Bronchial epithelial cell (primary cell): Measurements from ENCODE around the gene PSMD1. TPM values are rescaled to one million over a fixed set of nuclear protein-coding genes. Genes with fewer than 3 reads are reported as not detected.

Experiments used
- DNase-seq: peaks from one replicate; pipeline ENCODE4 v3.0.0-alpha.2; 2010; ENCODE audit warnings: low read depth
- FAIRE-seq: peaks from 2 replicates; lab custom pipeline; 2011; peaks lifted over from hg19 to GRCh38; lab: Jason Lieb, UNC
- H3K27me3 ChIP-seq: 2 replicates; pipeline ENCODE4 v1.5.1; 2011; ENCODE audit warnings: low read length; ENCODE audit not compliant: control insufficient read depth, insufficient read depth
- H3K36me3 ChIP-seq: 2 replicates; pipeline ENCODE4 v1.5.1; 2011; ENCODE audit warnings: low read length; ENCODE audit not compliant: control insufficient read depth, insufficient read depth
- H3K4me3 ChIP-seq: 2 replicates; pipeline ENCODE4 v1.5.1; 2011; ENCODE audit warnings: mild to moderate bottlenecking, low read depth, low read length, control low read depth
- CTCF ChIP-seq: IDR thresholded peaks from 2 replicates; pipeline ENCODE4 v1.5.1; 2011; ENCODE audit warnings: mild to moderate bottlenecking, moderate library complexity, low read length, control low read depth, inconsistent platforms; ENCODE audit not compliant: insufficient read depth, severe bottlenecking
- total RNA-seq: library from RNA; depleted of rRNA; stranded (reverse); fragments of >200 nt; gene quantifications from 2 replicates; pipeline ENCODE4 v1.2.1, GENCODE V29; 2014

PSMD1 gene
- total RNA-seq, 1 donor from 2014 or later, result 69.5 TPM

GRCh38 chr2:231185050-231185725, 128.5 kb downstream of the PSMD1 start:
- FAIRE-seq (no peak), DNase-seq (no peak)
- H3K27me3 ChIP-seq, result no peaks in the 10 kb centered on the region
- H3K36me3 ChIP-seq, result no peaks in the 10 kb centered on the region
- TF ChIP-seq CTCF, result no peak
- H3K4me3 ChIP-seq, result no peak overlapping the region

GRCh38 chr2:231185886-231186285, 129.2 kb downstream of the PSMD1 start:
- FAIRE-seq, result no peak
- no peak for TF ChIP-seq CTCF
- H3K4me3 ChIP-seq, result no peak overlapping the region
- no peaks in the 10 kb centered on the region for H3K36me3 ChIP-seq
- no peaks in the 10 kb centered on the region for H3K27me3 ChIP-seq
- DNase-seq, result no peak

DNA sequence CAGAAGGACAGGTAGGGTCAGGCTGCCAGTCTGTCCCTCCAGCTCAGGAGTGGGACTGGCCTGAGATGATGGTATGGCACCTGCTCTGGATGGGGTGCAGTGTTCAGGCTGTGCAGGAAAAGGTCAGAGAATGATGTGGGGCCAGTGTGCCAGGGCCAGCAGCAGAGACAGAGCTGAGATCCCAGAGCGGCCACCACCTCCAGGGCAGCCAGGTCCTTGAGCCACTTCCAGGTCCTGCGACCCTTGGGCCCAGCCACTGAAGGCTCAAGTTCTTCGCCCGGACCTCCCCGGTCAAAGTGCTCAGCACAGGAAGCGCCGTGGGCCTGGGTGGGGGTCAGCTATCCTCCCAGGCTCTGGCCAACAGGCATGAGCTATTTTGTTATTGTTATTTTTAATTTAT, 129.7 kb downstream of the PSMD1 start:
- no peak for TF ChIP-seq CTCF
- Histone ChIP-seq H3K36me3 (no peaks in the 10 kb centered on the region), H3K4me3 (no peak overlapping the region), H3K27me3 (no peaks in the 10 kb centered on the region)
- DNase-seq (no peak), FAIRE-seq (no peak)

GRCh38 chr2:231187736-231188505, 131.3 kb downstream of the PSMD1 start:
- TF ChIP-seq CTCF, result no peak
- H3K27me3 ChIP-seq, result no peaks in the 10 kb centered on the region
- H3K4me3 ChIP-seq, result no peak overlapping the region
- no peak for FAIRE-seq
- H3K36me3 ChIP-seq, result no peaks in the 10 kb centered on the region
- no peak for DNase-seq

DNA sequence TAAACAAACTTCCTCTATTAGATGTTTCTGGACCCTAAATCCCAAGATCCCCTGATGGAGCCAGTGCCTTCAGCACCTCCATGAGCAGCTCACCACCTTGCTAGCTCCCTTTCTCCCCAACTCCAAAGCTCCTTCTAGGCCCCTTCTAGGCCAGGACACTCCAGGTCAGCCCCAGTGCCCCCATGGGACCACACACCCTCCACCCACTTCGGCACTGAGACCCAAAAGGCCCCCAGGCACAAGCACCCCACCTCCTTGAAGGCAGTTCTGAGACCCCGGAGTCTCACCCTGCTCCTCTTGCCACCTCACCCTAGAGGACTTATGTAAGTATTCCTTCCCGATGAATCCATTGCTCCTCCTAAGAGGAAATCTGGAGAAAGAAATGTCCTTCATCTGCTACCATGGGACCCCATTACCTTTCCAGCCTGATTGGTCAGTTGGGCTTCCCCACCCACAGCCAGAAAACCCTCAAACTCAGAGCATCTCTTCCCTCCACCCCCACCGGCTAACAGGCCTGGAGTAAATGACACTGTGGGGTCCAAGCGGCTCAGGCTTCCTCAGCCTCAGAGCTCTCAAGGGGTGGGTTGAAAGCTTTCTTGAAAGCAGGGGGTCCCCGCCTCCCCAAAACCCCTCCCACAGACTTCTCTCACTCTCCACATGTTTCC, 132.0 kb downstream of the PSMD1 start:
- no peak overlapping the region for H3K4me3 ChIP-seq
- no peak for TF ChIP-seq CTCF
- DNase-seq (no peak), FAIRE-seq (no peak)
- no peaks in the 10 kb centered on the region for H3K27me3 ChIP-seq
- H3K36me3 ChIP-seq, result no peaks in the 10 kb centered on the region
